22Rv1 (cell line): ENCODE results near the gene CCDC154.
"Not testable (repeated sequence)": the region's sequence is repeated elsewhere in the genome, so short reads cannot be mapped to it uniquely, and the experiment has no call there.

ENCODE experiments used
- H3K27ac ChIP-seq: fragments of 450-650 bp; 2 replicates; pipeline ENCODE4 v1.5.1; 2017
- ZFX ChIP-seq: fragments of 450-650 bp; IDR thresholded peaks from 2 replicates; pipeline ENCODE4 v1.6.1; 2017; ENCODE audit warnings: antibody characterized with exemption, borderline replicate concordance
- TF ChIP-seq, protein P1 (sequence below): fragments of 450-650 bp; IDR thresholded peaks from 2 replicates; pipeline ENCODE4 v1.5.1; 2017; ENCODE audit warnings: mild to moderate bottlenecking

CCDC154 gene

GRCh38 chr16:1445518-1446203, 1.3 kb upstream of the CCDC154 start:
- H3K27ac ChIP-seq = no peak overlapping the region
- TF ChIP-seq, protein P1, sequence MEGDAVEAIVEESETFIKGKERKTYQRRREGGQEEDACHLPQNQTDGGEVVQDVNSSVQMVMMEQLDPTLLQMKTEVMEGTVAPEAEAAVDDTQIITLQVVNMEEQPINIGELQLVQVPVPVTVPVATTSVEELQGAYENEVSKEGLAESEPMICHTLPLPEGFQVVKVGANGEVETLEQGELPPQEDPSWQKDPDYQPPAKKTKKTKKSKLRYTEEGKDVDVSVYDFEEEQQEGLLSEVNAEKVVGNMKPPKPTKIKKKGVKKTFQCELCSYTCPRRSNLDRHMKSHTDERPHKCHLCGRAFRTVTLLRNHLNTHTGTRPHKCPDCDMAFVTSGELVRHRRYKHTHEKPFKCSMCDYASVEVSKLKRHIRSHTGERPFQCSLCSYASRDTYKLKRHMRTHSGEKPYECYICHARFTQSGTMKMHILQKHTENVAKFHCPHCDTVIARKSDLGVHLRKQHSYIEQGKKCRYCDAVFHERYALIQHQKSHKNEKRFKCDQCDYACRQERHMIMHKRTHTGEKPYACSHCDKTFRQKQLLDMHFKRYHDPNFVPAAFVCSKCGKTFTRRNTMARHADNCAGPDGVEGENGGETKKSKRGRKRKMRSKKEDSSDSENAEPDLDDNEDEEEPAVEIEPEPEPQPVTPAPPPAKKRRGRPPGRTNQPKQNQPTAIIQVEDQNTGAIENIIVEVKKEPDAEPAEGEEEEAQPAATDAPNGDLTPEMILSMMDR = no peak
- no peak for TF ChIP-seq ZFX

DNA sequence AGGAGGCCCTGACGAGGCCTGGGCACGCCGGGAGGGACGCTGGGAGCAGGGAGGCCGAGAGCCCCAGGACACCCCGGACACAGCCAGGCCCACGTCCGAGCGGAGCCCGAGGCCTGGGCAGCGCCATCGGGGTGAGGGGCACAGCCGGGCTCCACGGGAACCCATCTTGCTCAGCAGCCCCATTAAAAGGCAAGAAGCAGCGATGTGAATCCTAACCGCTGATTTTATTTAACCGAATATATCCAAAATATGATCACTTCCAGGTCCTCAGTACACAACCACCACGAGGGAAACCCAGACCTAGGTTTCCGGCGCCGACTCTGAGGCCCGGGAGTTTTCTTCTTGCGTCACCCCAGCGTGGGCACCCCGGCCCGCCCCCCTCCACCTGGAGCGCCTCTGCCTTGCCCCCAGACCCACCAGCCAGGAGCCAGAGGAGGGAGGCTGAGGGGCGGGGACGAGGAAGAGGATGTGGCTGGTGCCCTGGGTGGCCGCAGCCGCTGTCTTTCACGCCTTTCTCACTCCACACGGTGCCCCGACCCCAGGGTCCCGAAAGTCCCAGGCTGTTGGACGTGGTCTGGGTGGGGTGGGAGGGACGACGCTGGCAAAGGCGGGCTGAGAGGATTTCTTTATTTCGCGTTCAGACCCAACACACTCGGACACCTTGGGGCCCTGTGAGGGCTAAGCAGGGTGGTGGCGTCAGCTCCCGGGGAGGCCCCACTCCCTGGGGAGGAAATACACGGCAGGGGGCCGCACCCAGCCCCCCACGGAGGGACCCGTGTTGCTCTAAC, 568 bp upstream of the CCDC154 start:
- H3K27ac ChIP-seq = no peak overlapping the region
- TF ChIP-seq, protein P1 = no peak
- no peak for TF ChIP-seq ZFX

DNA sequence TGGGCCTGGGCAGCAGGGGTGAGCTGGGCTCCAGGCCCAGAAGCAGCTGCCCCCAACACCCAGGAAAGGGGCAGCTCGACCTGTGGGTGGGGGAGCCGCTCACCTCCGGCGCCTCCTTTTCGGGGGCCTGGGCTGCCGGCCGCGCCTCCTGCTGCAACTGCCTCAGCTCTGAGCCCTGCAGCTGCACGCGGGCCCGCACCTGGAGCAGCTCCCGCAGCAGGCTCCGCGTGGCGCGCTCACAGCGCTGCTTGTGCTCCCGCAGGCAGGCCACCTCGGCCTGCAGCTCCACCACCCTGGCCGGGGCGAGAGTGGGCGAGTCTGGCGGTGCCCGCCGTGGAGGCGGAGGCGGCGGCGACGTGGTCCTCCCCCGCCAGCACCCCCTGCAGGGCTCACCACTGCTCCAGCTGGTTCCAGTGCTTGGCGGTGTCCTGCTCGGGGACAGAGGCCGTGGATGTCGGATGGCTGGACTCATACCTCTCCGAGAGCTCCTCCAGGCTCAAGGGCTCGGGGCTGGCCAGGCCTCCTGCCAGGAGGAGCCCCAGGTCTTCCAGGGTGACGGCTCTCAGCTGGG, 868 bp downstream of the CCDC154 start:
- H3K27ac ChIP-seq = no peak overlapping the region
- TF ChIP-seq ZFX = no peak
- TF ChIP-seq, protein P1 = no peak

DNA sequence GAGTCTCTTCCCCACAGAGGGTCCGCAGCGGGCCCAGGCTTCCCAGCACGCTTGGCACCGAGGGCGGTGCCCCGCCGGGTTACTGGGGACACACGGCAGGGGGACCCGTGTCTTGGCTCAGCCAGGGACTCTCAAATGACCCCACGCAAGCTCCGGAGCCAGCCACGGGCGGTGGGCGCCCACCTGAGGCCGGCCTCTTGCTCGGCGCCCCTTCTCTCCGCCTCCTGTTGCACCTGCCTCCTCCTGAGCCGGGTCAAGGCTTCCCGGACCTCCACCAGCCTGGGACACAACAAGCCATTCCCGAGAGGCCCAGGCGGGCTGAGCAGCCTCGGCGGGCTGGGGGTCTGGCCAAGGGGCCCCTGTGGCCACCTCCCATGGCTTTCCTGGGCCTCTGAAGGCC, 1.7 kb downstream of the CCDC154 start:
- TF ChIP-seq ZFX = no peak
- TF ChIP-seq, protein P1 = no peak
- H3K27ac ChIP-seq = no peak overlapping the region

DNA sequence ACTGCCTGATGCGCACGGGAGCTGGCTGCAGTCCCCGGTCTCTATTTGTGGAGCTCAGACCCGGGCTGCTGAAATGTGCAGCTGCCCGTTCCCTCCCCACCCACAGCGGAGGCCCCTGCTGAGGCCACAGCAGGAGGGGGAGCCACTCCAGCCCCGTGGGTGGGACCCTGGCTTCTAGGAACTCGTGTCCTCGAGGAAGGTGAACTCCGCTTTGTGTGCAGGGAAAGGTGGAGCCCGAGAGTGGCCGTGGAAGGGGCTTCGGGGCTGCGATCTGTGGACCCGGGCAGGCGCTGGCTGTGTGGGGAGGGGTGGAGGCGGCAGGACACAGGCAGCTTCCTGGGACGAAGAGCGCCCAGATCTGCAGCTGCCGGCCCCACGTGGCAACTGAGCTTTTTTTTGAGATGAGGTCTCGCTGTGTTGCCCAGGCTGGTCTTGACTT, 2.9 kb downstream of the CCDC154 start:
- TF ChIP-seq, protein P1 = no peak
- TF ChIP-seq ZFX = no peak

DNA sequence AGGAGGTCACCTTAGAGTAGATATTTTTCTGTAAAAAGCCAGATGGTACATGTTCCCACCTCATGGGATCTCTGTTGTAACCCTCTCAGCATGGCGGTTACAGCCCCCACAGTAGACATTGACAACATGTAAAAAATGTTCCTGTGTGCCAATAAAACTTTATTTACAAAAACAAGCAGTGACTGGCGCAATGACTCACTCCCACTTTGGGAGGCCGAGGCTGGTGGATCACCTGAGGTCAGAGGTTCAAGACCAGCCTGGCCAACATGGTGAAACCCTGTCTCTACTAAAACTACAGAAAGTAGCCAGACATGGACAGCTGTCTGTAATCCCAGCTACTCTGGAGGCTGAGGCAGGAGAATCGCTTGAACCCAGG, 4.7 kb downstream of the CCDC154 start:
- not testable (repeated sequence) for H3K27ac ChIP-seq

More for the DNA sequence above, 2.9 kb downstream of the CCDC154 start:
- H3K27ac ChIP-seq = no peak overlapping the region

DNA sequence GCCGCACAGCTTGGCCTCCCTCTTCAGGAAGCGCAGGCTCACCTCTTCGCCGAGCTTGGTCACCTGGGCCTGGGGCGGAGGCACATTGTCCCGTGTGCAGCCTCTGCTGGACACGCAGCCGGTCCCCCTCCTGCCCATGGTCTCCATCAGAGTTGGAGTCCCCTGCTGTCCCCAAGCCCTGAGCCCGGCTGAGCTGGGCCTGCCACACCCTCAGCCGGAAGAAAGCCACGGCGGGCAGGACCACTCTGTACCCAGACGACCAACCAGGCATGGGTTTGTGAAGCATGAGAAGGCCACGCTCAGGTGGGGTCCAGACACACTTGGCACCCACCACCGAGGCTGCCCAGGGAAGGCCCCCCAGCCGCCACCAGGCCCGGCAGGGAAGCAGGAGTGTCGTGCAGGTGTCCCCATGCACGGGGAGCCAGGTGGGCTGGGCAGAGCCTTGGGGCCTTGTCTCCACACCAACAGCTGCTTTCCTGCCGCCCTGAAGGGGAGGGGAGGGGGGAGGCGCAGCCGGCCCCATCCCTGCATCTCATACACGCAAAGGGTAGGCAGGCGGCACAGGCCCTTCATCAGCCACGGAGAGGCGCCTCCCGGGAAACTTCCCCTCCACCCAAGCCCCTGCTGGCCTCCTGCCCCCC, 5.2 kb downstream of the CCDC154 start:
- TF ChIP-seq, protein P1 = no peak
- no peak for TF ChIP-seq ZFX

More for the DNA sequence above, 5.2 kb downstream of the CCDC154 start:
- H3K27ac ChIP-seq = no peak overlapping the region
